GM19240 (cell line): ENCODE results near the gene SNAPC4.
"Not testable (repeated sequence)": the region's sequence is repeated elsewhere in the genome, so short reads cannot be mapped to it uniquely, and the experiment has no call there.

Source experiments
- DNase-seq: peaks from one replicate; pipeline ENCODE4 v3.0.0; 2011; ENCODE audit warnings: low spot score; ENCODE audit not compliant: insufficient read length

SNAPC4 gene

DNA sequence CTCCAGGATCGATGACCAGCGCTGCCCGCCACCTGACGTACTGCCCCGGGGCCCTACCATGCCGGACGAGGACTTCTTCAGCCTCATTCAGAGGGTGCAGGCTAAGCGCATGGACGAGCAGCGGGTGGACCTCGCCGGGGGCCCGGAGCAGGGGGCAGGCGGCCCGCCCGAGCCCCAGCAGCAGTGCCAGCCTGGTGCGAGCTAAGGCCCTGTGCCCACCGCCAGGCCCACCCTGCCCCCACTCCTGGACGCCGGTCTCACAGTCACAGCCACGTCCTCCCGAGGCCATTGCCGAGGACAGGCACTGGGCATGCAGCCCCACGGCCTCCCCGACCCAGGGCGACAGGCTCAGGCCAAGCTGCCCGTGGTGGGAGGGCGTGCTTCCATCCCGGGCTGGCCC, 42.0 kb downstream of the SNAPC4 start:
- DNase-seq = no peak

DNA sequence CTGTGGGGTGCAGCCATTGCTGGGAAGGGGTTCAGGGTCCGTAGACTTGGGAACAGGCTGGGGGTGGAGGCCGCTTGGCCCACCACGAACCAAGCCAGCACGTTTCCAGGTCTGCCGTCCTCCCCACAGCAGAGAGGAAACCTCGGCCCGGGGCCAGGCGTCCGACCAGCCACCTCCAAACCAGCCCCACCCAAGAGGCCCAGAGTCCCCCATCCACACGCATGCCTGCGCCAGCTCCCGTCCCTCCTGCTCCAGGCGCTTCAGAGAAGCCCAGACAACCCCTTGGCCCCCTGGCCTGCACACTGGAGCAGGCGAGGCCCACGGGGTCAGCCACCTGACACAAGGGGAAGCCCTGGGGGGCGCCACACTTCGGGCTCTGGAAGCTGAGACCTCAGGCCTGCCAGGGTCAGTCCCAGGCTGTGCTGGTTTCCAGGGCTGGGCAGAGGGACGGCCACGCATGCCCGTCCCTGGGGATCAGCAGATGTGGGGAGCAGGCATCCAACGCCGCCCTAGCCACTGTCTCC, 42.7 kb downstream of the SNAPC4 start:
- DNase-seq = no peak

DNA sequence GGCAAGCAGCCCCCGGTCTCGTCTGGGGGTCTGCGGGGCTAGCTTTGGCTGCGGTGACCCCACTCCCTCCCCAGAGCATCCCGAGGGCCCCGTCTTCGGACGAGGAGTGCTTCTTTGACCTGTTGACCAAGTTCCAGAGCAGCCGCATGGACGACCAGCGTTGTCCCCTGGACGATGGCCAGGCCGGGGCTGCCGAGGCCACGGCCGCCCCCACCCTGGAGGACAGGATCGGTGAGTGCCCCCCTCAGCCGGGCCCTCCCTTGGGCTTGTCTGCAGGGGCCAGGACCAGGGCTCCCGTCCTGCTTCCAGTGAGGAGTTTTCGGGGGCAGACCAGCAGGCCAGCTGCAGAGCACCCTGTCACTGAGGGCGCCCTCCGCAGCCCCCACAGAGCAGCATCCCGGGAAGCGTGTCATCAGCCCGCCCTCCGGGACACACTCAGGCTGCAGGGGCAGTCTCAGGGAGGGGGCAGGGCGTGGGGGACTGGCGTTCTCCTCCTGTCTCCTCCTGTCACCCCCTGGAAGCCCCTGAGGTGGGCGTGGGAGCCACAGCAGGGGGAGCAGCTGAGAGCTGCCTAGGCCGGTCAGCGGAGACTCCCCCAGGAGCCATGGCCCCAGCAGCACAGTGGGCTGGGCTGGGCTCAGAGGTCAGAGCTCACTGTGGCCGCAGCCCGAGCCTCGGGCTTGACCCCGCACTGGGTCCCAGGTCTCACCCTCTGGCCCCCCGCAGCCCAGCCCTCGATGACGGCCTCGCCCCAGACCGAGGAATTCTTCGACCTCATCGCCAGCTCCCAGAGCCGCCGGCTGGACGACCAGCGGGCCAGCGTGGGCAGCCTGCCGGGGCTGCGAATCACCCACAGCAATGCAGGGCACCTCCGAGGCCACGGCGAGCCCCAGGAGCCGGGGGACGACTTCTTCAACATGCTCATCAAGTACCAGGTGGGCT, 44.1 kb downstream of the SNAPC4 start:
- no peak for DNase-seq

DNA sequence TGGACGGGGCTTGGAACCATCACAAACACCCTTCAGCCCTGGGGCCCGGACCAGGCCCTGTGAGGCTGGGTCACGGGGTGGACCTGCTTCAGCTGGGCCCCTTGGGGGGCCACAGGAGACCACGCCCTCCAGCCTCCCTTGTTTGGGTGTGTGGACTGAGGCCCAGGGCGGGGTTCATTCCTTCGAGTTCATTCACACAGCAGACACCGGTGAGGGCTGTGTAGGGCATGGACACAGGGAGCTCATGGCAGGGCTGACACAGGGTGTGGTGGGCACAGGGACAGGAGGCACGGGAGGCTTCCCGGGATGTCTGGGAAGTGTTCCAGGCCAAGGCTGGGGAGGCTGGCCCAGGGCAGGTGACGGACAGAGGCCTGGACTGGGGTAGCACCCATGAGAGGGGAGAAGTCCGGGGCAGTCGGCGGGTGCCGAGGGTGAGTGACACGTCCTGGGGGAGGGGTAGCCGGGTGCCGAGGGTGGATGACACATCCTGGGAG, 45.3 kb downstream of the SNAPC4 start:
- DNase-seq = no peak

DNA sequence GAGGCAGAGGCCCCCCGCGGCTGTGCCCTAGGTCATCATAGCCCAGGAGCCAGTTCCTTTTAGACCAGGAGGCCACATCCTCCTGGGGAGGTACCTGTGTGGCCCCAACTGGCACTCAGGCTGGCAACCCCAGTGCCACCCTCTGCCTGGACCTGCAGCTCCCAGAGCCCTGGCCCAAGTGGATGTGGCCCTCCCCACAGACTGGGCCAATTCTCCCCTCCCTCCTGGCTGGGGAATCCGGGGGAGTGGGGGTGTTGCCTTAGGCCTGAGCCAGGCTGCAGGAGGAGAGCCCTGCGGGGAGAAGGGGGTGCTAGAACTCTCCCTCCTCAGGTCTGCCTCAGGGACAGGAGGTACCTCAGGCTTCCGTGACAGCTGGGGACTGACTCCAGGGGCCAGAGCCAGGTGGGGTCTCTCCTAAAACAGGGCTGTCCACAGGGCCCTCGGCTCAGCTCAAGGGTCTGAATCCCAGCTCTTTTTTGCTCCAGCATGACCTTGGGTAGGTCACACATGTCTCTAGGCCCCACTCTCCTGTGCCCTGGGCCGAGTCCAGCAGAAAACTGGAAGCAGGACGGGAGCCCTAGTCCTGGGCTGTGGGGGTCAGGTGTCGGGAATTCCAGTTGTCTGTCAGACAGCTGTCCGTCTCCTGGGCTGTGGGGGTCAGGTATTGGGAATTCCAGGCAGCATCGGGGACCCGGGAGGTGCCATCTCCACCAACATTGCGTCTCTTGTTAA, 46.0 kb downstream of the SNAPC4 start:
- no peak for DNase-seq

DNA sequence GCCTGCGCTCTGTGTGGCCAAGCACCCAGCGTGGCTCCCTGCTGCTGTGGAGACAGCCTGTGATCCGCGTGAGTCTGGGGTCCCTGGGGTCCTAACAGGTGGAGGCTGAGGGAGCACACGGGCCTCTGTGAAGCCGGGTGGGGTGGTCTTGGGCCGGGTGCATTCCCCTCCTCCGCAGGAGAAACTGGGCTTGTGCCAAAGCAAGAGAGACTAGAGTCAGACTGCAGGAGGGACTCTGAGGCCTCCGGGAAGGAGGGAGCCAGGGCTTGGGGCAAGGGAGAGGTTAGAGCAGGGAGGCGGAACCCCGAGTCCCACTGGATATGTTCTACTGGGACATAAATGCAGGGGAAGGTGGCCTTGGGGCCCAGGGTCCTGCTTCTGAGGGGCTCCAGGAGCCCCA, 46.9 kb downstream of the SNAPC4 start:
- DNase-seq = no peak

DNA sequence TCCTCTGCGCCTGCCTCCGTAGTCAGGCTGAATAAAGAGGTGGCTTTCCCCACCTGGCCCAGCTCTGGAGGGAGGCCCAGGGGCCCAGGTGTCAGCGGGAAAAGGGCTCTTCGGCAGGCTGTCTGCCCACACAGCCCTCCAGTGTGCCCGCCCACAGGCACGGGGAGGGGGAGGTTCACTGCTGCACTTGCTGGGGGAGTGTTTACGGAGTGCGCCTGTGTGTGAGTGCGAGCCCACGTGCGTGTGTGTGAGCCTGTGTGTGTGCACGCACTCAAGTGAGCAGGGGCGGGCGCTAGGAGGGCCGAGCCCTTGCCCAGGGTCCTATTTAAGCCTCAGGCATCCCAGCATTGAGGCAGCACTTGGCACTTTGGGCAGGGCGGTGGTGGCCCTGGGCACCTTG, 47.3 kb downstream of the SNAPC4 start:
- DNase-seq = no peak

DNA sequence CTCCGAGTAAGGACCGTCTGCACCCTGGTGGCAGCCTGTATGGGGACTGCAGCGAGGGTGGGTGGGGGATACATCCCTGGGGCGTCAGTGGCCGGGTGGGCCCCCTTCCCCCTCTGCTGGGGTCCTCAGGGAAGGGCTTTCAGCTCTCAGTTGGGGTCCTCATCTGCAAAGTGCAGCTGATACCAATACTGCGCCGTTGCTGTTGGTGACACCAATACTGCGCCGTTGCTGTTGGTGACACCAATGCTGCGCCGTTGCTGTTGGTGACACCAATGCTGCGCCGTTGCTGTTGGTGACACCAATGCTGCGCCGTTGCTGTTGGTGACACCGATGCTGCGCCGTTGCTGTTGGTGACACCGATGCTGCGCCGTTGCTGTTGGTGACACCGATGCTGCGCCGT, 48.1 kb downstream of the SNAPC4 start:
- not testable (repeated sequence) for DNase-seq

DNA sequence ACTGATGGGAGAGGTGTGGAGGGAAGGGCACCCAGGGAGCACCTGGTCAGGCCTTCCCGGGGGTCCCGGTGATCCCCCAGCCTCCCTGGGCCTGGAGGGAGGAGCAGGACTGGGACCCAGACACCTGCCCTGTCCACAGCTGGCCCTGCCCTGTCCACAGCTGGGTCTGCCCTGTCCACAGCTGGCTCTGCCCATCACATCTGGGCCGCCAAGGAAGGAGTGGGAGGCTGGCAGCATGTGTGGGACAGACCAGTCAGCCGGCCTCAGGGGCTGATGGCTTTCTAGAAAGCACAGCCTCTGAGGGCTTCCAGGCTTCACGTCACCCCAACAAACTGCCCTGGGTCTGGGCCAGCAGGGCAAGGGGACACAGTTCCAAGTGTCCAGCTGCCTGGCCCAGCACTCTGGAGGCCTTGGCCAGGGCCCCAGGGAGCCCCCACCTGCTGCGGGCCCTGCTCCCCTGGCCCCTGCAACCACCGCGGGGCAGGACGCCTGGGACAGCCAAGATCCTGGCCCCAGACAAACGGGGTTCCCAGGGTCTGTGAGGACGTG, 48.6 kb downstream of the SNAPC4 start:
- no peak for DNase-seq
